Endothelial cell (in vitro differentiated cells): ENCODE measurements around the gene DOC2B. TPM values are rescaled to one million over a fixed set of nuclear protein-coding genes. Genes with fewer than 3 reads are reported as not detected.
"Not testable (repeated sequence)": the region's sequence is repeated elsewhere in the genome, so short reads cannot be mapped to it uniquely, and the experiment has no call there.

ENCODE experiments used
- DNase-seq: peaks from one replicate; pipeline ENCODE4 v3.0.0; 2021; ENCODE audit warnings: low spot score
- H3K27ac Mint-ChIP-seq: one replicate; pipeline ENCODE4 v1.8.0; 2021; ENCODE audit warnings: mixed read lengths, inconsistent platforms; ENCODE audit not compliant: unreplicated experiment
- H3K27me3 Mint-ChIP-seq: one replicate; pipeline ENCODE4 v1.8.0; 2021; ENCODE audit warnings: mild to moderate bottlenecking, moderate library complexity, mixed read lengths, inconsistent platforms; ENCODE audit not compliant: unreplicated experiment
- H3K36me3 Mint-ChIP-seq: one replicate; pipeline ENCODE4 v1.8.0; 2021; ENCODE audit warnings: mild to moderate bottlenecking, low read depth, mixed read lengths, inconsistent platforms; ENCODE audit not compliant: unreplicated experiment
- H3K4me1 Mint-ChIP-seq: one replicate; pipeline ENCODE4 v1.8.0; 2021; ENCODE audit warnings: mild to moderate bottlenecking, mixed read lengths, inconsistent platforms; ENCODE audit not compliant: unreplicated experiment
- H3K4me3 Mint-ChIP-seq: one replicate; pipeline ENCODE4 v1.8.0; 2021; ENCODE audit warnings: mild to moderate bottlenecking, mixed read lengths, inconsistent platforms; ENCODE audit not compliant: unreplicated experiment
- H3K9me3 Mint-ChIP-seq: one replicate; pipeline ENCODE4 v1.8.0; 2021; ENCODE audit warnings: mixed read lengths, inconsistent platforms; ENCODE audit not compliant: unreplicated experiment
- CTCF ChIP-seq: fragments of 200-600 bp; sonication (generic); IDR thresholded peaks from one replicate; pipeline ENCODE4 v1.5.0; 2021; ENCODE audit warnings: antibody characterized with exemption; ENCODE audit not compliant: unreplicated experiment
- total RNA-seq: library from RNA; stranded (reverse); fragmentation: NEBNext Ultra II Directional; extraction: Animal tissue kit (Norgen Biotek cat#: 25700); gene quantifications from one replicate; pipeline ENCODE4 v1.2.1, GENCODE V29; 2021; ENCODE audit not compliant: unreplicated experiment

DOC2B gene
- total RNA-seq, 1 donor from 2014 or later = 0.33 TPM

GRCh38 chr17:134332-134785 is 47.1 kb downstream of the DOC2B start:
- not testable (repeated sequence) for H3K9me3 Mint-ChIP-seq, DNase-seq, H3K4me1 Mint-ChIP-seq

GRCh38 chr17:133932-134331 is 47.5 kb downstream of the DOC2B start:
- not testable (repeated sequence) for H3K36me3 Mint-ChIP-seq, H3K27me3 Mint-ChIP-seq, H3K27ac Mint-ChIP-seq, H3K9me3 Mint-ChIP-seq, H3K4me3 Mint-ChIP-seq, H3K4me1 Mint-ChIP-seq
- peak; percentile 2 for DNase-seq

More at GRCh38 chr17:134332-134785, 47.1 kb downstream of the DOC2B start:
- not testable (repeated sequence) for H3K4me3 Mint-ChIP-seq, H3K27me3 Mint-ChIP-seq, H3K27ac Mint-ChIP-seq, H3K36me3 Mint-ChIP-seq
- peak; percentile 51 for TF ChIP-seq CTCF

- not testable (repeated sequence) for H3K36me3 Mint-ChIP-seq, H3K27ac Mint-ChIP-seq, H3K4me3 Mint-ChIP-seq, H3K27me3 Mint-ChIP-seq, H3K9me3 Mint-ChIP-seq, H3K4me1 Mint-ChIP-seq
- TF ChIP-seq CTCF = peak; percentile 67
- DNase-seq = peak; percentile 74
These were observed 63.0 kb downstream of the DOC2B start for GRCh38 chr17:118339-118917.

GRCh38 chr17:113111-113510 is 68.3 kb downstream of the DOC2B start:
- not testable (repeated sequence) for DNase-seq, H3K27ac Mint-ChIP-seq, H3K36me3 Mint-ChIP-seq, H3K27me3 Mint-ChIP-seq, H3K4me3 Mint-ChIP-seq, H3K9me3 Mint-ChIP-seq, H3K4me1 Mint-ChIP-seq

Other genes starting within 250 kb of the DOC2B start
- not detected for gene SCGB1C2, start 44.1 kb downstream of the DOC2B start, total RNA-seq
- gene RPH3AL, start 171.2 kb upstream of the DOC2B start, total RNA-seq = 3.4 TPM